Right lobe of liver (tissue), 6 donors: ENCODE data around the gene ARID4B. TPM values are rescaled to one million over a fixed set of nuclear protein-coding genes. Genes with fewer than 3 reads are reported as not detected.

ENCODE experiments used
- ATAC-seq, 4 donors: fragments of 200-7000 bp; cut with Tn5 transposase; one replicate each; pipeline ENCODE4 v1.9.1; 2020; ENCODE audit warnings: mild to moderate bottlenecking in 4 of 4, moderate library complexity in 4 of 4
- DNase-seq, 3 donors: peaks; one replicate each; pipeline ENCODE4 v3.0.0-alpha.2; 2020
- H3K27ac ChIP-seq, 3 donors: fragments of 200-600 bp; one replicate each; pipeline ENCODE4 v1.8.0; 2022
- H3K27me3 ChIP-seq, 2 donors: fragments of 200-600 bp; one replicate each; pipeline ENCODE4 v1.8.0; 2022
- H3K36me3 ChIP-seq, 4 donors: fragments of 200-600 bp; sonication (generic) in 1 of 4; one replicate each; pipeline versions ENCODE4 v1.5.1 to v1.8.0; 2017 to 2022; ENCODE audit warnings: control low read depth in 1 of 4
- H3K4me1 ChIP-seq, 4 donors: fragments of 200-600 bp; sonication (generic) in 1 of 4; one replicate each; pipeline versions ENCODE4 v1.5.1 to v1.8.0; 2017 to 2022; ENCODE audit warnings: control low read depth in 1 of 4
- H3K4me3 ChIP-seq, 3 donors: fragments of 200-600 bp; one replicate each; pipeline ENCODE4 v1.8.0; 2022
- H3K9me3 ChIP-seq, 4 donors: fragments of 200-600 bp; sonication (generic) in 1 of 4; one replicate each; pipeline versions ENCODE4 v1.5.1 to v1.8.0; 2017 to 2022; ENCODE audit warnings: control low read depth in 1 of 4
- CTCF ChIP-seq, 4 donors: fragments of 200-600 bp in 3 of 4; fragments of 450-650 bp in 1 of 4; IDR thresholded peaks; one replicate each; pipeline versions ENCODE4 v1.5.1 to v1.8.0; 2016 to 2022; ENCODE audit warnings: antibody characterized with exemption in 4 of 4, mild to moderate bottlenecking in 2 of 4
- POLR2A ChIP-seq: fragments of 450-650 bp; IDR thresholded peaks from one replicate; pipeline ENCODE4 v1.6.1; 2017; ENCODE audit warnings: antibody characterized with exemption, mild to moderate bottlenecking
- WGBS: methylation state at CpG from one replicate; pipeline ENCODE4 v1.1.6; 2018; ENCODE audit warnings: low coverage, low lambda C conversion rate; ENCODE audit not compliant: insufficient coverage; ENCODE audit errors: missing lambda C conversion rate; 5-methylcytosine and 5-hydroxymethylcytosine counted together
- intact Hi-C, 2 donors: fragments of 100-400 bp; cut with DNase I; formaldehyde crosslinking; loops; one replicate each; pipeline versions ENCODE4 v1.11.2 to v1.14.1; 2022
- microRNA-seq, 2 donors: library from miRNA; unstranded; fragments of <30 nt; microRNA quantifications; one replicate each; pipeline ENCODE4, GENCODE V29; 2019 to 2020
- small RNA-seq, 2 experiments: library from RNA; depleted of rRNA; stranded (forward); fragments of <200 nt; gene quantifications; one replicate each; pipeline ENCODE3, GENCODE V24; 2016
- total RNA-seq, 6 experiments: library from RNA; depleted of rRNA in 2 of 6; stranded (reverse); fragments of >200 nt in 2 of 6; fragmentation: NEBNext Ultra II Directional in 3 of 6; extraction: Animal tissue kit (Norgen Biotek cat#: 25700) in 3 of 6; gene quantifications; one replicate each; pipeline versions ENCODE4 v1.1.0 to v1.2.4, GENCODE V29; 2016 to 2023
- donor health status: DM: no; HTN: yes; CAD: no.
- donor health status: DM: no; HTN: no; CAD: no.
- donor health status: DM: no; HTN: no; CAD: no.
- donor health status: DM: no; HTN: yes; CAD: no.
- donor health status: DM: no; HTN: yes; CAD: no.

Gene ARID4B
- total RNA-seq, 6 experiments from 2014 or later, result 8.0 to 16.2 (median 11.4) TPM

- 79% methylated on average over 1 of the region's 1 CpG for WGBS
These were observed 203.3 kb downstream of the ARID4B start for GRCh38 chr1:235124665-235125064.

DNA sequence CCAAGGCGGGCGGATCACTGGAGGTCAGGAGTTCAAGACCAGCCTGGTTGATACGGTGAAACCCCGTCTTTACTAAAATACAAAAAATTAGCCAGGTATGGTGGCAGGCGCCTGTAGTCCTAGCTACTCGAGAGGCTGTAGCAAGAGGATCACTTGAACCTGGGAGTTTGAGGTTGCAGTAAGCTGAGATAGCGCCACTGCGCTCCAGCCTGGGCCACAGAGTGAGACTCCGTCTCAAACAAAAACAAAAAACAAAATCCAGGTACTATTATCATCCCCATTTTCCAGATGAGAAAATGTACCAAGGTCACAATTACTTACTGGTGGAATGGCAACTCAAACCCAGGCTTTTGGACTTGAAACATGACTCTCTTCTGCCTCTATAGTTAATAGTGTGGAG, 203.9 kb downstream of the ARID4B start:
- ATAC-seq (no peak), DNase-seq (no peak)
- Histone ChIP-seq H3K9me3 (no peaks in the 10 kb centered on the region), H3K36me3 (peaks cover 2 to 22% (median 6%) of the 10 kb centered on the region in 4 donors), H3K4me1 (peaks cover 0 to 18% (median 2%) of the 10 kb centered on the region in 4 donors), H3K27me3 (no peaks in the 10 kb centered on the region), H3K4me3 (no peak overlapping the region), H3K27ac (no peak overlapping the region)
- TF ChIP-seq POLR2A (no peak), CTCF (IDR thresholded peaks at IDR 0.05) (no peak)
- intact Hi-C loops, result no loop called here
- WGBS, result 100% methylated on average over 5 of the region's 9 CpGs

More at GRCh38 chr1:235124665-235125064, 203.3 kb downstream of the ARID4B start:
- Histone ChIP-seq H3K9me3 (no peaks in the 10 kb centered on the region), H3K27ac (no peak overlapping the region), H3K36me3 (peaks cover 0 to 17% (median 2%) of the 10 kb centered on the region in 4 donors), H3K27me3 (no peaks in the 10 kb centered on the region), H3K4me1 (peaks cover 0 to 18% (median 2%) of the 10 kb centered on the region in 4 donors), H3K4me3 (no peak overlapping the region)
- TF ChIP-seq POLR2A (no peak), CTCF (IDR thresholded peaks at IDR 0.05) (no peak)
- no peak for ATAC-seq
- no peak for DNase-seq
- intact Hi-C loops, result no loop called here

- peaks cover 5 to 40% (median 12%) of the 10 kb centered on the region in 4 donors for H3K36me3 ChIP-seq
- H3K9me3 ChIP-seq, result no peaks in the 10 kb centered on the region
- 63% methylated on average over 1 of the region's 1 CpG for WGBS
- DNase-seq (no peak), ATAC-seq (no peak)
- H3K27me3 ChIP-seq, result no peaks in the 10 kb centered on the region
- TF ChIP-seq CTCF (IDR thresholded peaks at IDR 0.05) (no peak), POLR2A (no peak)
- intact Hi-C loops, result no loop called here
- H3K4me3 ChIP-seq, result no peak overlapping the region
- H3K4me1 ChIP-seq, result peaks cover 0 to 14% (median 2%) of the 10 kb centered on the region in 4 donors
- H3K27ac ChIP-seq, result no peak overlapping the region
These were observed 205.6 kb downstream of the ARID4B start for GRCh38 chr1:235122348-235122747.

Small RNA genes lying within 50 kb of the gene (microRNA-seq; reads per million reads assigned to microRNA genes)
- 0 reads per million in 2 donors for gene MIR4753

Small RNA genes lying within 50 kb of the gene (small RNA-seq; reads per million reads assigned to genes)
- gene AL391994.1 (0 reads per million in 2 experiments), gene MIR4753 (0 reads per million in 2 experiments), gene SNORA14B (1.9 to 3.0 reads per million in 2 experiments)

Other genes with a start within 250 kb of the ARID4B start
- gene TOMM20, start 199.3 kb downstream of the ARID4B start, total RNA-seq, result 10 to 100 TPM; 33.0 to 59.2 (median 42.7) TPM
- gene RBM34, start 166.9 kb downstream of the ARID4B start, total RNA-seq, result 10 to 100 TPM; 16.6 to 37.7 (median 24.7) TPM
- gene GGPS1, start 391 bp upstream of the ARID4B start, total RNA-seq, result 10 to 100 TPM in 4 of 6 experiments, 1 to 10 TPM in 2; 7.8 to 12.1 (median 10.6) TPM
- 10 to 100 TPM; 11.2 to 16.6 (median 13.3) TPM for gene TBCE, start 39.2 kb upstream of the ARID4B start, total RNA-seq
- 10 to 100 TPM in 3 of 6 experiments, 1 to 10 TPM in 3; 7.0 to 15.5 (median 9.1) TPM for gene B3GALNT2, start 176.3 kb upstream of the ARID4B start, total RNA-seq